ENCODE results near the gene ANKRD36. TPM values are rescaled to one million over a fixed set of nuclear protein-coding genes. Genes with fewer than 3 reads are reported as not detected.
"Not testable (repeated sequence)": the region's sequence is repeated elsewhere in the genome, so short reads cannot be mapped to it uniquely, and the experiment has no call there.

The ANKRD36 gene
- total and polyA plus RNA-seq, 2 of the 13 experiments (the other 11 are each of a cell fraction or from before 2014, with no cell fraction given) = 6.4 to 27.3 TPM

DNA sequence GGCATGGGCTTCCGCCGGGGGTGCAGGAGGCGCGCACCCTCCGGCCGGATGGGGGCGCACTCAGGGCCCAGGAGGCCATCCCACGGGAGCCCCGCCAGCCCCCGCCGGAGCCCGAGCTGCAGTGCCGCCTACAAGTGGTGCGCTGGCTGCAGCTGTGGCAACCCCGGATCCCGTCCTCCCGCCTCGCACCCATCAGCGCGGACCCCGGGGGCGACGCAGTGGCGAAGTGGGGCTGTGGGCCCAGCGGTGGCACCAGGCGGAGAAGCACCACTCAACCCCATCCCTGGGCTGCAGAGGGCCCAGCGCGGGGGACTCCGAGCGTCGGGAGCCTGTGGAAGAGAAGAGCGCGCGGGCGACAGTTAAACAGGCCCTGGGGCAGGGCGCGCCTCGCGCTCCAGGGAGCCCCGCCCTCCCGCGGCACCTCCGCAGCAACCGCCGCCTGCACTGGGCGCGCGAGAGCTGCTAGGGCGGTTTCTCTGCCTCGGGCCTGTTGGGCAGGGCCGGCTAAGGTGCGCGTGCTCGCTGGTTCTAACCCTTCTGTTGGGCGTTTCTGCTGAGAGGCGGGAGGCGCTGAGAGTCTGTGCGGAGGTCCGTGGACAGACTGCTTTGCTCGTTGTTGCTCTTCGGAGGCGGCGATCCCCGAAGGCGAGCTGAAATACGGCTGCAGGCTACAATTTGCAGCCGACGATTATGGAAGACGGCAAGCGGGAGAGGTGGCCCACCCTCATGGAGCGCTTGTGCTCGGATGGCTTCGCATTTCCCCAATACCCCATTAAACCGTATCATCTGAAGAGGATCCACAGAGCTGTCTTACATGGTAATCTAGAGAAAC is at the start of gene ANKRD36 (continued):
- TF ChIP-seq, protein P1, sequence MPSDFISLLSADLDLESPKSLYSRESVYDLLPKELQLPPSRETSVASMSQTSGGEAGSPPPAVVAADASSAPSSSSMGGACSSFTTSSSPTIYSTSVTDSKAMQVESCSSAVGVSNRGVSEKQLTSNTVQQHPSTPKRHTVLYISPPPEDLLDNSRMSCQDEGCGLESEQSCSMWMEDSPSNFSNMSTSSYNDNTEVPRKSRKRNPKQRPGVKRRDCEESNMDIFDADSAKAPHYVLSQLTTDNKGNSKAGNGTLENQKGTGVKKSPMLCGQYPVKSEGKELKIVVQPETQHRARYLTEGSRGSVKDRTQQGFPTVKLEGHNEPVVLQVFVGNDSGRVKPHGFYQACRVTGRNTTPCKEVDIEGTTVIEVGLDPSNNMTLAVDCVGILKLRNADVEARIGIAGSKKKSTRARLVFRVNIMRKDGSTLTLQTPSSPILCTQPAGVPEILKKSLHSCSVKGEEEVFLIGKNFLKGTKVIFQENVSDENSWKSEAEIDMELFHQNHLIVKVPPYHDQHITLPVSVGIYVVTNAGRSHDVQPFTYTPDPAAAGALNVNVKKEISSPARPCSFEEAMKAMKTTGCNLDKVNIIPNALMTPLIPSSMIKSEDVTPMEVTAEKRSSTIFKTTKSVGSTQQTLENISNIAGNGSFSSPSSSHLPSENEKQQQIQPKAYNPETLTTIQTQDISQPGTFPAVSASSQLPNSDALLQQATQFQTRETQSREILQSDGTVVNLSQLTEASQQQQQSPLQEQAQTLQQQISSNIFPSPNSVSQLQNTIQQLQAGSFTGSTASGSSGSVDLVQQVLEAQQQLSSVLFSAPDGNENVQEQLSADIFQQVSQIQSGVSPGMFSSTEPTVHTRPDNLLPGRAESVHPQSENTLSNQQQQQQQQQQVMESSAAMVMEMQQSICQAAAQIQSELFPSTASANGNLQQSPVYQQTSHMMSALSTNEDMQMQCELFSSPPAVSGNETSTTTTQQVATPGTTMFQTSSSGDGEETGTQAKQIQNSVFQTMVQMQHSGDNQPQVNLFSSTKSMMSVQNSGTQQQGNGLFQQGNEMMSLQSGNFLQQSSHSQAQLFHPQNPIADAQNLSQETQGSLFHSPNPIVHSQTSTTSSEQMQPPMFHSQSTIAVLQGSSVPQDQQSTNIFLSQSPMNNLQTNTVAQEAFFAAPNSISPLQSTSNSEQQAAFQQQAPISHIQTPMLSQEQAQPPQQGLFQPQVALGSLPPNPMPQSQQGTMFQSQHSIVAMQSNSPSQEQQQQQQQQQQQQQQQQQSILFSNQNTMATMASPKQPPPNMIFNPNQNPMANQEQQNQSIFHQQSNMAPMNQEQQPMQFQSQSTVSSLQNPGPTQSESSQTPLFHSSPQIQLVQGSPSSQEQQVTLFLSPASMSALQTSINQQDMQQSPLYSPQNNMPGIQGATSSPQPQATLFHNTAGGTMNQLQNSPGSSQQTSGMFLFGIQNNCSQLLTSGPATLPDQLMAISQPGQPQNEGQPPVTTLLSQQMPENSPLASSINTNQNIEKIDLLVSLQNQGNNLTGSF (CRISPR knock-in tag; IDR thresholded peaks at IDR 0.05) = peak; percentile 53
- TF ChIP-seq ARNTL (CRISPR knock-in tag; IDR thresholded peaks at IDR 0.05) = peak; percentile 27; the same call in 1 of the 2 replicates
- peak; percentile 57; the same call in 1 of the 2 replicates for TF ChIP-seq HDAC2 (CRISPR knock-in tag; IDR thresholded peaks at IDR 0.05)
- peak; percentile 78 for TF ChIP-seq ETV6 (CRISPR knock-in tag; conservative IDR thresholded peaks at IDR 0.05)
- peak; percentile 80; the same call in 1 of the 2 replicates for TF ChIP-seq CBX5 (CRISPR knock-in tag; IDR thresholded peaks at IDR 0.05; ENCODE audit: borderline replicate concordance)
- TF ChIP-seq, protein P2, sequence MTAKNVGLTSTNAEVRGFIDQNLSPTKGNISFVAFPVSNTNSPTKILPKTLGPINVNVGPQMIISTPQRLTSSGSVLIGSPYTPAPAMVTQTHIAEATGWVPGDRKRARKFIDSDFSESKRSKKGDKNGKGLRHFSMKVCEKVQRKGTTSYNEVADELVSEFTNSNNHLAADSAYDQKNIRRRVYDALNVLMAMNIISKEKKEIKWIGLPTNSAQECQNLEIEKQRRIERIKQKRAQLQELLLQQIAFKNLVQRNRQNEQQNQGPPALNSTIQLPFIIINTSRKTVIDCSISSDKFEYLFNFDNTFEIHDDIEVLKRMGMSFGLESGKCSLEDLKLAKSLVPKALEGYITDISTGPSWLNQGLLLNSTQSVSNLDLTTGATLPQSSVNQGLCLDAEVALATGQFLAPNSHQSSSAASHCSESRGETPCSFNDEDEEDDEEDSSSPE (CRISPR knock-in tag; IDR thresholded peaks at IDR 0.05) = peak; percentile 86
- peak; percentile 18; the same call in 1 of the 2 replicates for TF ChIP-seq ZNF143 (CRISPR knock-in tag; IDR thresholded peaks at IDR 0.05)
- peak; percentile 73 for TF ChIP-seq SALL1 (CRISPR knock-in tag; IDR thresholded peaks at IDR 0.05)
- TF ChIP-seq ZNF121 (CRISPR knock-in tag; IDR thresholded peaks at IDR 0.05) = peak; percentile 48
- TF ChIP-seq ZNF430 (CRISPR knock-in tag; IDR thresholded peaks at IDR 0.05) = peak; percentile 39; the same call in 1 of the 2 replicates
- TF ChIP-seq NFYB (CRISPR knock-in tag; IDR thresholded peaks at IDR 0.05) = peak; percentile 8; the same call in 1 of the 2 replicates
- TF ChIP-seq ZBTB20 (CRISPR knock-in tag; IDR thresholded peaks at IDR 0.05; ENCODE audit: borderline replicate concordance, low read depth) = peak; percentile 20; the same call in 1 of the 2 replicates
- peak; percentile 54; the same call in 1 of the 2 replicates for TF ChIP-seq POLR2AphosphoS5 (IDR thresholded peaks at IDR 0.05; ENCODE audit: low read depth, low read length)
- peak; percentile 49; the same call in 1 of the 2 replicates for TF ChIP-seq ZNF557 (CRISPR knock-in tag; IDR thresholded peaks at IDR 0.05)
- peak; percentile 81 for TF ChIP-seq MED8 (CRISPR knock-in tag; IDR thresholded peaks at IDR 0.05; ENCODE audit: insufficient replicate concordance)
- peak; percentile 87; the same call in 1 of the 2 replicates for TF ChIP-seq E2F1 (CRISPR knock-in tag; IDR thresholded peaks at IDR 0.05)
- TF ChIP-seq YEATS4 (CRISPR knock-in tag; IDR thresholded peaks at IDR 0.05; ENCODE audit: borderline replicate concordance) = peak; percentile 85
- TF ChIP-seq KAT8 (CRISPR knock-in tag; IDR thresholded peaks at IDR 0.05) = peak; percentile 75
- 0 out of 2 replicates have a peak, but pooled peaks have one; percentile 43 for TF ChIP-seq ZNF292 (CRISPR knock-in tag; IDR thresholded peaks at IDR 0.05; ENCODE audit: borderline replicate concordance, low read depth)
- TF ChIP-seq ZNF607 (CRISPR knock-in tag; IDR thresholded peaks at IDR 0.05; ENCODE audit: borderline replicate concordance) = peak; percentile 51; the same call in 1 of the 2 replicates
- not testable (repeated sequence) for TF ChIP-seq NONO (IDR thresholded peaks at IDR 0.05)
- peak; percentile 88; the same call in 1 of the 2 replicates for TF ChIP-seq NONO (CRISPR knock-in tag; conservative IDR thresholded peaks at IDR 0.05)

Data from HepG2 (cell line).